IMR-90 (cell line): Measurements from ENCODE around the gene AK3. TPM values are rescaled to one million over a fixed set of nuclear protein-coding genes. Genes with fewer than 3 reads are reported as not detected.

Source experiments
- ATAC-seq: fragments of 200-7000 bp; cut with Tn5 transposase; 2 replicates; pipeline ENCODE4 v1.9.1; 2020; ENCODE audit warnings: low read depth, mild to moderate bottlenecking, moderate library complexity
- BruUV-seq: library from RNA; stranded (reverse); fragments of 400-500 nt; replicated peaks from 2 replicates; lab custom pipeline; 2021; lab: Mats Ljungman, UMichigan
- CTCF ChIA-PET: fragments of 300-600 bp; formaldehyde crosslinking; extraction: SDS; loops from one replicate; lab custom pipeline; 2021; ENCODE audit warnings: antibody characterized with exemption; lab: Yijun Ruan, JAX
- POLR2A ChIA-PET: fragments of 300-600 bp; sonication (Branson Sonifier 250); formaldehyde crosslinking; loops from one replicate; lab custom pipeline; 2022; ENCODE audit warnings: antibody characterized with exemption; ENCODE audit not compliant: unreplicated experiment; lab: Charles Lee
- DNase-seq: peaks from one replicate; pipeline ENCODE4 v3.0.0; 2013
- H2AFZ ChIP-seq: replicated peaks from 2 replicates; pipeline ENCODE3; 2013; ENCODE audit warnings: low read length, mild to moderate bottlenecking; ENCODE audit not compliant: poor library complexity
- H2AK5ac ChIP-seq: 2 replicates; pipeline ENCODE4 v1.6.1; 2013; ENCODE audit warnings: low read depth, low read length, inconsistent platforms
- H2AK9ac ChIP-seq: replicated peaks from 2 replicates; pipeline ENCODE3; 2013; ENCODE audit warnings: mild to moderate bottlenecking, low read depth, low read length, moderate library complexity; ENCODE audit not compliant: poor library complexity
- H2BK120ac ChIP-seq: 2 replicates; pipeline ENCODE4 v1.6.1; 2013; ENCODE audit warnings: low read depth, low read length, inconsistent platforms
- H2BK15ac ChIP-seq: 3 replicates; pipeline ENCODE4 v1.6.1; 2013; ENCODE audit warnings: low read depth, low read length, inconsistent platforms
- H2BK20ac ChIP-seq: 2 replicates; pipeline ENCODE4 v1.6.1; 2013; ENCODE audit warnings: low read depth, mild to moderate bottlenecking, inconsistent platforms, low read length, moderate library complexity
- H2BK5ac ChIP-seq: 2 replicates; pipeline ENCODE4 v1.6.1; 2013; ENCODE audit warnings: mild to moderate bottlenecking, low read depth, low read length, inconsistent platforms; ENCODE audit not compliant: poor library complexity, severe bottlenecking
- H3K14ac ChIP-seq: replicated peaks from 2 replicates; pipeline ENCODE4 v1.6.1; 2013; ENCODE audit warnings: low read depth, low read length, inconsistent platforms
- H3K18ac ChIP-seq: 2 replicates; pipeline ENCODE4 v1.6.1; 2013; ENCODE audit warnings: low read depth, low read length, control low read depth
- H3K23ac ChIP-seq: 2 replicates; pipeline ENCODE4 v1.6.1; 2013; ENCODE audit warnings: low read depth, low read length, inconsistent platforms
- H3K27ac ChIP-seq: 2 replicates; pipeline ENCODE4 v1.5.1; 2013; ENCODE audit warnings: mild to moderate bottlenecking, control low read depth, low read length; ENCODE audit not compliant: insufficient read depth
- H3K27me3 ChIP-seq: 2 replicates; pipeline ENCODE4 v1.6.1; 2013; ENCODE audit warnings: low read length; ENCODE audit not compliant: control insufficient read depth, insufficient read depth
- H3K36me3 ChIP-seq: 2 replicates; pipeline ENCODE4 v1.6.1; 2013; ENCODE audit warnings: low read length, mixed read lengths; ENCODE audit not compliant: control insufficient read depth, insufficient read depth
- H3K4ac ChIP-seq: 2 replicates; pipeline ENCODE4 v1.6.1; 2013; ENCODE audit warnings: low read depth, low read length, inconsistent platforms
- H3K4me1 ChIP-seq: 2 replicates; pipeline ENCODE4 v1.6.1; 2013; ENCODE audit warnings: low read length, mixed read lengths; ENCODE audit not compliant: control insufficient read depth, insufficient read depth
- H3K4me2 ChIP-seq: 2 replicates; pipeline ENCODE4 v1.6.1; 2013; ENCODE audit warnings: low read depth, mild to moderate bottlenecking, control low read depth, low read length, moderate library complexity
- H3K4me3 ChIP-seq: 2 replicates; pipeline ENCODE4 v1.5.1; 2013; ENCODE audit warnings: low read depth, mild to moderate bottlenecking, control low read depth, low read length, moderate library complexity; ENCODE audit not compliant: insufficient read depth
- H3K56ac ChIP-seq: 2 replicates; pipeline ENCODE4 v1.6.1; 2013; ENCODE audit warnings: low read length, inconsistent platforms; ENCODE audit not compliant: insufficient read depth; ENCODE audit errors: extremely low read depth
- H3K79me1 ChIP-seq, 2 experiments: 2 replicates each; pipeline ENCODE4 v1.6.1; 2013; ENCODE audit warnings: low read length in 2 of 2, inconsistent platforms in 1 of 2, low read depth in 1 of 2
- H3K9ac ChIP-seq: 2 replicates; pipeline ENCODE4 v1.6.1; 2013; ENCODE audit warnings: low read depth, low read length, control low read depth
- H3K9me1 ChIP-seq: 2 replicates; pipeline ENCODE4 v1.6.1; 2013; ENCODE audit warnings: low read length, inconsistent platforms; ENCODE audit not compliant: insufficient read depth
- H3K9me3 ChIP-seq: 2 replicates; pipeline ENCODE4 v1.6.1; 2013; ENCODE audit warnings: low read length; ENCODE audit not compliant: control insufficient read depth, insufficient read depth
- H4K20me1 ChIP-seq: 2 replicates; pipeline ENCODE4 v1.6.1; 2013; ENCODE audit warnings: low read length, inconsistent platforms; ENCODE audit not compliant: insufficient read depth
- H4K5ac ChIP-seq: 2 replicates; pipeline ENCODE4 v1.6.1; 2013; ENCODE audit warnings: mild to moderate bottlenecking, low read depth, low read length, control low read depth
- H4K8ac ChIP-seq, 2 experiments: 2 replicates each; pipeline ENCODE4 v1.6.1; 2013; ENCODE audit warnings: low read depth in 2 of 2, low read length in 2 of 2, control low read depth in 1 of 2, inconsistent platforms in 1 of 2
- H4K91ac ChIP-seq: 2 replicates; pipeline ENCODE4 v1.6.1; 2013; ENCODE audit warnings: low read depth, low read length, inconsistent platforms; ENCODE audit not compliant: insufficient read depth
- CHD1 ChIP-seq: IDR thresholded peaks from 2 replicates; pipeline ENCODE4 v1.6.1; 2012; ENCODE audit warnings: low read depth, low read length, improper control_type of control experiment
- MAFK ChIP-seq: IDR thresholded peaks from 2 replicates; pipeline ENCODE4 v1.6.1; 2012; ENCODE audit warnings: low read depth, low read length, improper control_type of control experiment
- MXI1 ChIP-seq: IDR thresholded peaks from 2 replicates; pipeline ENCODE4 v1.6.1; 2012; ENCODE audit warnings: low read depth, mild to moderate bottlenecking, low read length, moderate library complexity, borderline replicate concordance
- RAD21 ChIP-seq: IDR thresholded peaks from 2 replicates; pipeline ENCODE4 v1.6.1; 2012; ENCODE audit warnings: low read length, improper control_type of control experiment
- SMC3 ChIP-seq: fragments of 150-350 bp; IDR thresholded peaks from 2 replicates; pipeline ENCODE4 v1.6.1; 2016; ENCODE audit warnings: low read depth, mild to moderate bottlenecking, antibody characterized with exemption, low read length, moderate library complexity
- WGBS, 2 experiments: methylation state at CpG; one replicate each; pipeline versions ENCODE4 v1.1.5 to v1.1.7; 2013; ENCODE audit warnings: missing lambda C conversion rate in 2 of 2; ENCODE audit not compliant: insufficient read length in 1 of 2; ENCODE audit errors: extremely low coverage in 2 of 2; 5-methylcytosine and 5-hydroxymethylcytosine counted together
- dilution Hi-C: fragments of 300-500 bp; cut with HindIII; formaldehyde crosslinking; loops from one replicate; pipeline ENCODE4 v1.14.3; 2018; ENCODE audit warnings: low sequenced_read_pairs; ENCODE audit not compliant: unreplicated experiment
- in situ Hi-C: fragments of 300-500 bp; cut with MboI; formaldehyde crosslinking; loops from 3 replicates; pipeline ENCODE4 v1.14.3; 2019; ENCODE audit warnings: low sequenced_read_pairs, inconsistent platforms, mixed read lengths
- intact Hi-C: fragments of 100-400 bp; cut with micrococcal nuclease; formaldehyde crosslinking; loops from 2 replicates; pipeline ENCODE4 v1.10.0; 2022
- polyA plus RNA-seq, 3 experiments: library from polyadenylated mRNA; depleted of rRNA; stranded (reverse); fragments of >200 nt; gene quantifications; 2 replicates each; pipeline ENCODE4 v1.2.3, GENCODE V29; 2012; ENCODE audit warnings: low replicate concordance in 1 of 3
- total RNA-seq: library from RNA; depleted of rRNA; stranded (reverse); fragments of >200 nt; gene quantifications from 2 replicates; pipeline ENCODE4 v1.2.3, GENCODE V29; 2012
- TF ChIP-seq, protein P1 (sequence below): conservative IDR thresholded peaks from 2 replicates; pipeline ENCODE4 v1.5.1; 2012; ENCODE audit warnings: mild to moderate bottlenecking, low read depth, low read length, improper control_type of control experiment
- TF ChIP-seq, protein P2 (sequence below): fragments of 150-350 bp; IDR thresholded peaks from 2 replicates; pipeline ENCODE4 v1.6.1; 2017; ENCODE audit warnings: mild to moderate bottlenecking, antibody characterized with exemption, low read length, low read depth

The AK3 gene
- total and polyA plus RNA-seq, 2 of the 4 experiments (the other 2 are of a cell fraction) = 24.7 to 26.2 TPM

DNA sequence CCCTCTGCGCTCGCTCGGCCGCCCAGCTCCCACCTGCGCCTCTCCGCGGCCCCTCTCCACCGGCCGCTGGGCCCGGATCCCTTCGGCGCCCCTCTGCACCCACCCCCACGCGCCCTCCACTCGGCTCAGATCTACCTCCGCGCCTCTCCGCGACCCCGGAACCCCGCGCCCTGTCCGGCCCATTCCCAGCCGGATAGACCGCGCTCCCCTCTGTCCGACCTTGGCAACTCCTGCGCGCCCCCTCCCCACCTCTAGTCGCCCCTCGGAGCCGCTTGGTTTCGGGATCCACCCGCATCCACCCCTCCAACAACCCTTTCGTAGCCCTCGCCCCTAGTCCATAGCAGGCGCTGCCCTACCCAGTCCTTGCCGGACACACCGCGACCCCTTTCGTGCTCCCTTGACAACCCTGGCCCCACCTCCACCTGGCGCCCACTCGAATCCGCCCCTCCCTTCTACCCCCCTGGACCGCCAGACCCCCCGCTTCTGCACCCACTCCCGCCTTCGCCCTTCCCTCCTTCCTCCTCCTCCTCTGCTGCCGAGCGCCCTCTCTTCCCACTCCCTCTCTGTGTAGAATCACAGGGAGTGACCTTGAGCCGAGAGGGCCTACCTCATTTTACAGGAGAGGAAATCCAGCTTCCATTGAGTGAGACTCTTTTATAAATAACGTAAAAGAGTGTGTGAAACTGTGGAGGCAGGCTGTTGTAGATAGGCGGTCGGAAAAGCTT is 525 bp upstream of the AK3 start:
- peak overlapping the region; percentile 19; the same call in 1 of the 2 replicates for H3K9ac ChIP-seq
- H4K8ac ChIP-seq = peak overlapping the region; percentile 41 to 59; a peak in 2 of 4 replicates
- H3K9me3 ChIP-seq = no peaks in the 10 kb centered on the region
- peak overlapping the region; percentile 25 for H2BK120ac ChIP-seq
- dilution Hi-C loops = no loop called here
- DNase-seq (no peak), ATAC-seq (peak; percentile 13)
- H2AFZ ChIP-seq = peak overlapping the region; percentile 97
- H3K79me1 ChIP-seq = peaks cover 6 to 24% of the 10 kb centered on the region in 2 experiments; a peak in 3 of 4 replicates
- H4K91ac ChIP-seq = peak overlapping the region; percentile 54
- H2BK20ac ChIP-seq = no peak overlapping the region
- peak overlapping the region; percentile 42 for H3K27ac ChIP-seq
- ChIA-PET CTCF (no interaction called here), POLR2A (no interaction called here)
- H3K27me3 ChIP-seq = no peaks in the 10 kb centered on the region
- peak overlapping the region; percentile 94 for H2AK9ac ChIP-seq
- H2BK15ac ChIP-seq = peak overlapping the region; percentile 60; the same call in 1 of the 3 replicates
- no TSS peak for BruUV-seq
- H3K23ac ChIP-seq = peak overlapping the region; percentile 77
- no peak overlapping the region for H3K56ac ChIP-seq
- no peak overlapping the region; the same call in 1 of the 2 replicates for H3K18ac ChIP-seq
- peak overlapping the region; percentile 80 for H3K4me2 ChIP-seq
- in situ Hi-C loops = no loop called here
- H2AK5ac ChIP-seq = 0 out of 2 replicates have a peak overlapping the region, but pooled peaks have one; percentile 15
- H3K14ac ChIP-seq = peak overlapping the region; percentile 41; the same call in 1 of the 2 replicates
- peak overlapping the region; percentile 42 for H2BK5ac ChIP-seq
- H4K20me1 ChIP-seq = 0 out of 2 replicates have a peak, but pooled peaks cover 7% of the 10 kb centered on the region
- no peaks in the 10 kb centered on the region for H3K36me3 ChIP-seq
- peak overlapping the region; percentile 59 for H3K4ac ChIP-seq
- peak overlapping the region; percentile 23; the same call in 1 of the 2 replicates for H4K5ac ChIP-seq
- H3K4me1 ChIP-seq = peaks cover 7% of the 10 kb centered on the region; the same call in 1 of the 2 replicates
- intact Hi-C loops = loop anchor here (5.0 kb wide), 2 partner anchors 139 to 359 kb away; no protein-coding TSS in a partner anchor
- TF ChIP-seq SMC3 = no peak
- TF ChIP-seq MAFK = no peak
- TF ChIP-seq RAD21 = no peak
- no peak for TF ChIP-seq MXI1
- TF ChIP-seq, protein P1, sequence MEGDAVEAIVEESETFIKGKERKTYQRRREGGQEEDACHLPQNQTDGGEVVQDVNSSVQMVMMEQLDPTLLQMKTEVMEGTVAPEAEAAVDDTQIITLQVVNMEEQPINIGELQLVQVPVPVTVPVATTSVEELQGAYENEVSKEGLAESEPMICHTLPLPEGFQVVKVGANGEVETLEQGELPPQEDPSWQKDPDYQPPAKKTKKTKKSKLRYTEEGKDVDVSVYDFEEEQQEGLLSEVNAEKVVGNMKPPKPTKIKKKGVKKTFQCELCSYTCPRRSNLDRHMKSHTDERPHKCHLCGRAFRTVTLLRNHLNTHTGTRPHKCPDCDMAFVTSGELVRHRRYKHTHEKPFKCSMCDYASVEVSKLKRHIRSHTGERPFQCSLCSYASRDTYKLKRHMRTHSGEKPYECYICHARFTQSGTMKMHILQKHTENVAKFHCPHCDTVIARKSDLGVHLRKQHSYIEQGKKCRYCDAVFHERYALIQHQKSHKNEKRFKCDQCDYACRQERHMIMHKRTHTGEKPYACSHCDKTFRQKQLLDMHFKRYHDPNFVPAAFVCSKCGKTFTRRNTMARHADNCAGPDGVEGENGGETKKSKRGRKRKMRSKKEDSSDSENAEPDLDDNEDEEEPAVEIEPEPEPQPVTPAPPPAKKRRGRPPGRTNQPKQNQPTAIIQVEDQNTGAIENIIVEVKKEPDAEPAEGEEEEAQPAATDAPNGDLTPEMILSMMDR = no peak
- TF ChIP-seq, protein P2, sequence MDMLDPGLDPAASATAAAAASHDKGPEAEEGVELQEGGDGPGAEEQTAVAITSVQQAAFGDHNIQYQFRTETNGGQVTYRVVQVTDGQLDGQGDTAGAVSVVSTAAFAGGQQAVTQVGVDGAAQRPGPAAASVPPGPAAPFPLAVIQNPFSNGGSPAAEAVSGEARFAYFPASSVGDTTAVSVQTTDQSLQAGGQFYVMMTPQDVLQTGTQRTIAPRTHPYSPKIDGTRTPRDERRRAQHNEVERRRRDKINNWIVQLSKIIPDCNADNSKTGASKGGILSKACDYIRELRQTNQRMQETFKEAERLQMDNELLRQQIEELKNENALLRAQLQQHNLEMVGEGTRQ = no peak
- no peak for TF ChIP-seq CHD1
- H3K9me1 ChIP-seq = peaks cover 2% of the 10 kb centered on the region; the same call in 1 of the 2 replicates
- H3K4me3 ChIP-seq = peak overlapping the region; percentile 94
- 7% methylated on average over 20 of the region's 54 CpGs; no CpG with 5 or more reads in 1 of the 2 experiments for WGBS, 2 experiments
